HG02678 (cell line): ENCODE results near the gene HAND2.

Experiments used
- ATAC-seq: cut with Tn5 transposase; IDR thresholded peaks from one replicate; pipeline ENCODE4 v1.9.1; 2021; ENCODE audit warnings: mild to moderate bottlenecking, moderate library complexity; ENCODE audit not compliant: unreplicated experiment

HAND2 gene

DNA sequence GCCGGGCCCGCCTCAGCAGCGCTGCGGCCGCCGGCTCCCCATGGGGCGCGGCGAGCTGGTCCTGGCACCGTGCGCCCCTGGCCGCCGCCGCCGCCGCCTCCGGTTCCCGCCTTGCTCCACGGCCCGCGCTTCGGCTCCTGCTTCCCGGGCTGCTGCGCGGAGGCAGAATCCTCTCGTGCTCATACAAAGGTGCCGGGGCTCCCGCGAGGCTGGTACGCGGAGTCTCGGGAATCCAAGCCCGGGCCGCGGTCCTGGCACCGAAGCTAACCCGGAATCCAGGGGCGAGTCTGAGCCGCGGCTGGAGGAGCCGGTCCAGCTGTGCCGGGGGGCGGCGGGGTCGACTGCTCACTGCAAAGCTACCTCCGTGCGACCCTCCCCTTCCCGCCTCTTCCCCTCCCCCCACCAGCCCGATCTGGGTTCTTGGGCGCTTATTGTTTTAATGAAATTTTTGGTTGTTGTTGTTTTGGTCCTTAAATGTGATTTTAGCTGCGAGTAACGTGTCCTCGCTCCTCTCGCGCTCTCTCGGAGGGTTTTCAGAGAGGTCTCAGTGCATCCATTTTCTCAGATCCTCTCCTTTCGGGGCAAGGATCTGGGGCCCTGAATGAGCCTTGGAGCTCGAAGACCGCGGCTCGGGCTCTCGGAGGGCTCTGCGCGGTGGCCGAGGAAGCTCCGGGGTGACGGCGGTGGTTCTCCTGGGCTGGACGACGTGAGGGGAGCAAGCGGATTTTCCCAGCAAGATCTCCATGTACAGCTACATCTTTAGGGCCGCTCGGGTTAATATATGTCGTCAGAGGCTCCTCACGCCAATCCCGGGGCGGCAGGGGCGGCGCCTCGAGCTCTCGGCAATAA, at the start of gene HAND2:
TSS of gene HAND2 (minus strand) at position 753 of the 849 bp plus-strand sequence. CDS start 940 bp downstream, outside the sequence.
- no peak for ATAC-seq

DNA sequence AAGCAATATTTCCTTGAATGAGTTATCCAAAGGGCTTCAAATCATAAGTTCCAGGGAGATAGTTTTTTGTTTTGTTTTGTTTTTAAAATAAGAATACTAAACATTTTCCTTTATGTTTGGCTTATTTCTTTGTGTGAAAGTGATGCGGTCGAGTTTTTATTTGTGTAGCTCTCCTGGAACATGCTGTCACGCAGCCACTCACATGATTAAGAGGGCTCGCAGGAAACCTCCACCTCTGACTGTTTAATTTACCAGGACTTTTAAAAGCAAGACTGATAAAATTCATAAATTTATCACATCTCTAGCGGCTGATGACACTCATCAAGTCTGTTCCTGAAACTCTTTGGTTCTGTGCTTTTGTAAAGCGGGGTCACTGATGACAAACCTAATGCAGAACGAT, 48.9 kb upstream of the HAND2 start:
- no peak for ATAC-seq

DNA sequence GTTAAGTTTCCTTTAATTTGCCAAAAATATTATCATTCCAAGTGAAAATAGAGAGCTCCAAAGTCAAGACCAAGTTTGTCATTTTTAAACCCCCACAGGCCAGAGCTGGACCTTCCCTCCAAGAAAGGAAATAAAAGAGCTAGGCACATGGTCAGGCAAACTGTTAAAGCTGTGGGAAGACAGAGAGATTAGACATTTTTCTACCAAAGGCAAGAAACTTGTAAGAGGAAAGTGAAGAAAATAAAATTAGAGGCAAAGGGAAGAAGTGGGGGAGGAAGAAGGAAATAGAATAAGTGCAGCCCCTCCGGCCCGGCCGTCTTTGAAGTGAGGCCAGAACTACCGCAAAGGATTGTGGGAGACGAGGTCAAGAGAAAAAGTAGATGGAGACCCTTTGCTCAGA, 47.9 kb upstream of the HAND2 start:
- no peak for ATAC-seq

DNA sequence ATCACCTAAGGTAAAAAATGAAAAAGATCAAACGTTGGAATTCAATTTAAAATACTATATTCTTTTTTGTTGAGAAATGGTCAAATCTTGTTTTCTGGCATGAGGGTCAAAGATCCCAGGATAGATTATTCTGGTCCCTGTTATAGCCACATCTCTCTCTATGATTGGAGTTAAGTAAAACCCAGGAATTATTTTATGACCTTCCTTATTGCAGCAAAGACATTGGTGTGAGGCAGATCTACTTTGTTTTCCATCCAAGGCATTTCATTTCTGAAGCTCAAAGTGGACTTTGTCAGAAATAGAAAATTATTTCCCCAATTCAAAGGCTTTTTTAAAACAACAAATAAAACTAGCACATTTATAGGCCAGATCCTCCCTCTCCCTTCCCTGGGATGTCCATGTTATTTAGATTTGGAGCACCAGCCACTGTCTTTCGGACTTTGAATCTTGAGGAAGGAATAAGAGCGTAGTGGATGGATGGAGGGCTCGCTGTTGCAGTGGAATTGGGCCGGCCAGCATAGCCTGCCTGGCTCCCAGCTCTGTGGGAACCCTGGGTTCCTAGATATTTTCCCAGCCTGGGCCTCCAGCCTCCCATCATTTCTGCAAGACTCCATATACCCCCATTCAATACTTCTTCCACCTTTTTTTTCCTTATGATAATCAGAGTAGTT, 45.6 kb upstream of the HAND2 start:
- no peak for ATAC-seq

DNA sequence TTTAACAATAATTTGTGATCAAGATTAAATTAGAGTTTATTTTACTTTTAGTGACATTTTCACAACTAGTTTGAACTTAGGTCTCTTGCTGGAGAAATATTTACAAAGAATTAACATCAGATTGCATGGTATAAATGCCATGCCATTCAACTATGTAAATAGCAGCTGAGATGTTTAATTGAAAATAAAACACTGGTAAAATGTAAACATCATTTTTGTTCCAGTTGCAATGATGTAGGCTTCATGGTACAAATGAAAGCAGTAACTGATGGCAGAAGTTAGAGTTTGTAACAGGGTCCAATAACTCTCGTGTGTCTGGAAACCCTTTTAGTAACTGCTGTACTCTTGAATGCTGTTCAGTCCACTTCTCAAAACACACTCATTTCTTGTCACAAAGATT, 43.7 kb upstream of the HAND2 start:
- ATAC-seq = no peak

DNA sequence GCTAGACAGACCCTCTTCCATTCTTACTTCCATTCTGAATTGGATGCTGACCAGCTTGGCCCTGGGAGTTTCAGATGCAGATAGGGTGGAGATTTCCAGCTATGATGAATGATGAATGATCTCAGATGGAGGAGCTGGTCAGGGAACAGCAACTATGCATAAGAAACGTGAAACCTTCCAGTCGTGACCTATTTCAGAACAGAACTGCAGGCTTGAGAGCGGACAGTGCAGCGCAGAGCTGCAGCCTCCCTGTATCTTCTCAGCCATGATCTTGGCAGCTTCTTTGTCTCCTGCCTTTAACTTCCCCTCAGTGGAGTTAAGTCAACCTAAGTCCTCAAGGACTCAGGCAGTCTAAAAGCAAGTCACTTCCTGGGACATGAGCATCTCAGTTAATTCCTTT, 43.3 kb upstream of the HAND2 start:
- ATAC-seq = no peak

DNA sequence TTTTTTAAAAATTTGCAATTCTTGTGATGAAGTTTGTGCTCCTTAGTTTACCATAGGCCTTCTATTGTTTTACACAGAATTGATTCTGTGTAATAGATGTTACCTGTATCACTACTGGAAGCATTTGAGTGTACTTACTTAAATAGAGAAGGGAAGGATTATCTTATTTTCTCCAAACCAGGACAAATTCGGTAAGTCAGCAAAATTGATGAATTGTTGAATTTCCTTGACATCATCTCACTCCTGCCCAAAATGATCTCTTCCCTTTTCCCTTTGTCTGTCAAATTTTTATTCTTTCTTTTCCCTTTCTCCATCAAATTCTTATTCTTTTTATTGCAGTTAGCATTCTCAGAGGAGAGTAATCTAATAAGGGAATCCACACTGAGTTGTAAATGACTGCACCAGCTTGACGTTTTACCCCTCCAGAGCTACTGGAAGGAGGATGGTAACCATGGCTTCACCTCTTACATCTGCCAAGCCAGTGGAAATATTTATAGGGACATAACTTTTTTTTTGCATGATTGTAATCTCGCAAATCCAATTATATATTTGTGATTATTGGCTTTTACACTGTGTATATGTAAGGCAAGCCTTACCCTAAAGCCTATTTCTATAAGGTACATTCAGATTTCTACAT, 42.6 kb upstream of the HAND2 start:
- ATAC-seq = no peak

DNA sequence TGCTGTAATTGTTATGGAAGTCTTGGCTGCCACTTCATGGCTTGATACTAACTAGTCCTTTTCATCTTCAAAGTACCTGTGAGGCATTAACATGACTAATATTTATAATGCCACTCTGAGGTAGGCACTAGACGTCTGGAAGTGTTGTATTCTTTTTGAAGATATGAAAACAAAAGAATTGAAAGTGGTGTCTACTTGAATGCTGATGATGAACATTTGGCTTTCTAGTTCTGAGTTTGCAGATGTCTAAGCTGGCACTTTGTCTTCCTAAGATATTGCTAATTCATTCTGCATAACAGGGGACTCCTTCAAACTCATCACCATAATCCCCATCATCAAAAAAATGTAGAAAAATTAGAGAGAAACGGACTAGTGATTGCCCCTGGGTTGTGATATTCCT, 41.6 kb upstream of the HAND2 start:
- ATAC-seq = no peak

DNA sequence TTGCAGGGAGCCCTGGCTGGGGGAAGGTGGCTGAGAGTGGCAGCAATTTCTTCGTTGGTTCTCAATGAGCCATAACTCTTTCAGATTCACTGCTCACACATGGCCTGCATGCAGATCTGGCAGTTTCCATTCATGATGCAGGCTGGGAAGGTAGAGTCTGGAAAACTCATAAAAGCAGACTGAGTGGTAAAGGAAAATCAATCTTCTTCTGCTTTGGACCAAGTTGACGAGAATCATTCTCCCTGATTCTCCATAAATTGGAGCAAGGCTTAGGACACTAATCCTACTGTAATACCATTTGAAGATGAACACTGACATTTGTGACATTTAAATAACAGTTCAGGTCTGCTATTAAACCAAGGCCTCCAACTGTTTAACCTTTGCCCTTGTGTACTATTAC, 35.3 kb upstream of the HAND2 start:
- ATAC-seq = no peak

DNA sequence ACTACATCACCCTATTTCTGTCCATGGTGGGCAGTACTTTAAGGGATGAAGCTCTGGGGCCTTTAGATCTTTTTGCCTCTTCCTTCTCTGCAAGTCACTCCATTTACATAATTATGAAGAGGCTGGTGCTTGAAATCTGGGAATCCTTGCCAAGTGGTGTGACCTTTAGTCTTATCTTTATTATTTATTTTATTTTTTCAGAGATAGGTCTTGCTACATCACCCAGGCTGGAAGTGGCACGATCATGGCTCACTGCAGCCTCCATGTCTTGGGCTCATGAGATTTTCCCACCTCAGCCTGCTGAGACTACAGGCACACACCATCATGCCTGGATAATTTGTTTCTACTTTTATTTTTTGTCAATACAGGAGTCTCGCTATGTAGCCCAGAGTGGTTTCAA, 34.4 kb upstream of the HAND2 start:
- ATAC-seq = no peak

DNA sequence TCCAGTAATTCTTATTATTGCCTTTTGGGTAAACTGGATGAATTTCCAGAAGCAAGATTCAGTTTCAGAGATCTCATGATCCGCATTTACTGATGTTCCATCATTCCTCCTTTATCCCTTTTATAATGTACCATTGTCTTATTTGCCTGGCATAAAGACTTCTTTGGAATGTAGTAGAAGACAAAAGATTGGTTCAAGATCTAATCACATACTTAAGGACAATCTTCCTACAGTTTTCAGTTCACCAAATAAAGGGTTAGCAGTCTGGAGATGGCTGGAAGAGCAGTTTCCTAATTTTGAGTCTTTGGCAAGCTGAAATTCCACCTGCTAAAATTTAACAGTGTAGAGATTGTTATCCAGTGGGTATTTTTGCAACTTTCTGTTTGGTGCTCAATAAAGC, 30.9 kb upstream of the HAND2 start:
- no peak for ATAC-seq

DNA sequence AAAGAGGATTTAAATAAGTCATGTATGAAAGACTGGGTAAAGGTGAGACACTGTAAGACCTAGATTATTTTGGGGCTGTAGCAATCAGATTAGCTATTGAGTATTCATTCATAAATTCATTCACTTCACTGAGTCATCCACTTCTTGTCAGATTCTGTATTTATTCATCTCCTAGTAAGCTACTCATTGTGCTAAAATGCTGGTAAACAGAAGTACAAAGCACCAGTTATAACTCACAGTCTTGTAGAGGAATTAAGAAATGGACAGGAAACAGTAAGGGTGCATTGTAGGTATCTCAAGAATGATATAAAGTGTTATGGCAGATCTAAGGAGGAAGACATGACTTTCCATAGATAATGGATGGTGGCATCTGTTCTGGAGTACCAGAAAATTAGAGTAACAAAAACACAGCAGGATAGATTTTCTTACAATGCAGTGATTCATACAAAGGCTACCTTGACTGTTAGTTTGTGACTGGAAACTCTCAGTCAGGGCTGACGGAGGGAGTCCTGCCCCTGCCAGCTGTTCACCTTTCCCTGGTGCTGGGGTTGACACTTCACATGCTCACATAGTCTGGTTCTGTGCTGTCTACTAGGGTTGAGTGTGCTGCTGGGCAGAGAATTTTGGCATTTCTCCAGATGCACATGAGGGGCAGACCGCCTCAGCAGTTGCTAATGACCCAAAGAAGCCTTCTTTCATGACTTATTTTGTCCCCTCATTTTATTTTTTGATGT, 26.5 kb upstream of the HAND2 start:
- no peak for ATAC-seq

DNA sequence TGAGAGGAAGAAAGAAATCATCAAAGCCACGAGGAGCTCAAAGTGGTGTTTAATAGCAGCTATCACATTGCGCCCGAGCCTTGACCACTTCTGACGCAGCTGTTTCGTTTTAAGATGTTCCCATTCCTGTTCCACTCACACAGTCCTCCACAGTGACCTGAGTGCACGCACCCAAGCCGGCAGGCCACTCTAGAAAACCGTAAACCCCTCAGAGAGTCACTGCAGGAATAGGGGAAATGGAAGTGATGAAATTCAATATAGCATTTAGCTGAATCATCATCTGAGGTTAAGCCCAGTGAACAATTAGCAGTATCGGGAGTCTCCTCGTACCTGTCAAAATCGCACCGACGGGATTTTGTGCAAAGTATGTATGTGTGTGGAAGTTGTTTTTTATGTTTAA, 17.9 kb upstream of the HAND2 start:
- no peak for ATAC-seq

DNA sequence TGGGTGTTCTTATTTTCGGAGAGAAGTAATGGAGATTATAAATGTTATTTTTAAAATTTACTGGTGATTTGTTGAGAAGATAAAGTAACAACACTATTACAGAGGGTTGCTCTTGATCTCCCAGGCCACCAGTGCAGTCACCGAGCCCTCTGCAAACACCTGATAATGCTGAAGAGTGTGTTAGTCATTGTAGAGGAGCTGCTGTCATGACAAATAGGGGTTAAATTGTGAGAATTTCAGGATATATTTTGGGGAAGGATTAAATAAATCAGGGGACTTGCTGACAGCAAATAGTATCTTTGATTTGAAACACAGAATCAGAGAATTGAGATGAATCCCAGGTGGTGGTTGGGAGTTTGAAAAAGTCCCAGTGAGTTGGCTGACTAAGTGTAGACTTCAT, 16.7 kb upstream of the HAND2 start:
- ATAC-seq = no peak

DNA sequence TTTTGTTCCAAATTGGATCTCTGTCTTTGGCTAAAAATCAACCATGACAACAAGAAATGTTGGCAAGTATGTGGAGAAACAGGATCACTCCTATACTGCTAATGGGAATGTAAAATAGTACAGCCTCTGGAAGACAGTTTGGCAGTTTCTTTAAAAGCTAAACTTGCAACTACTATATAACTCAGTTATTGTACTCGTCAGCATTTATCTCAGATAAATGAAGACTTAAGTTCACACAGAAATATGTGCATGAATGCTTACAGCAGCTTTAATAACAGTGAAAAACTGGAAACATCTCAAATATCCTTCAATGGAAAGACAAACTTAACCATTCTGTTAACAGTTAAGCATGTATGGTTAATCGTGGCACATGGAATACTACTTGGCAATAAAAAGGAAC, 15.4 kb upstream of the HAND2 start:
- ATAC-seq = no peak

DNA sequence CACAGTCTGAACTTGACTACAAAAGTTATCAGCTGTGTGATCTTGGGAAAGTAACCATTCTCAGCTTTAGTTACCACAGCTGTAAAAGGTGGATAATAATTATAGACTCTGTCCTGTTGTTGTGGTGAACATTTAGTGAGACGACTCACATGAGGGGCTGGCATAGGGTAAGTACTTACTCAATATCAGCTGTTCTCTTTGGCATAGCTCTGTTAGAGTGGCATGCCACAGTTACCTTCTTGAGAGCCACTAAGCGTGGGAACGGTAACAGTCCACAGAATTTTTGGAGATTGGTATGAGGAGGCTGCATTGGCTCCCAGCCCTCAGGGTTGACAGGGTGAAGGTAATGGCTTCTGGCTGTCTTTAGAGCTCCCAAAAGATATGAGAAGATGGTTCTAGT, 13.2 kb upstream of the HAND2 start:
- no peak for ATAC-seq

DNA sequence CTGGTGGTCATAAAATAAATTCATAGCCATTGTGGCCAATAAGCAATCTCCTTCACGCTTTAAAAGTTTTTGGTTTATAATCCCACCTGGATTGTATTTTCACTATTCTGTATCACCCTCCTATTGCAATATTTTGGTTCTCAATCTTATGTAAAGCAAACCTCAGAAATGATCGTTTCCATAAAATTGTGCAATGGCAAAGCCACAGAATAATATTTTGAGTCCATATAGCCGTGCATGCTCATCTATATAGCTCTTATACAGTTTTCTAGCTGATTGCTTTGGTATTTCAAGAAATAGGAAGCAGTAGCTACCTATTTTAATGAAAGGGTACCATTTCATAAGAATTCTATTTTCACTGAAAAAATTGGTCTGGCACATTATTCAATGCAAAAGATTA, 10.0 kb upstream of the HAND2 start:
- ATAC-seq = no peak

DNA sequence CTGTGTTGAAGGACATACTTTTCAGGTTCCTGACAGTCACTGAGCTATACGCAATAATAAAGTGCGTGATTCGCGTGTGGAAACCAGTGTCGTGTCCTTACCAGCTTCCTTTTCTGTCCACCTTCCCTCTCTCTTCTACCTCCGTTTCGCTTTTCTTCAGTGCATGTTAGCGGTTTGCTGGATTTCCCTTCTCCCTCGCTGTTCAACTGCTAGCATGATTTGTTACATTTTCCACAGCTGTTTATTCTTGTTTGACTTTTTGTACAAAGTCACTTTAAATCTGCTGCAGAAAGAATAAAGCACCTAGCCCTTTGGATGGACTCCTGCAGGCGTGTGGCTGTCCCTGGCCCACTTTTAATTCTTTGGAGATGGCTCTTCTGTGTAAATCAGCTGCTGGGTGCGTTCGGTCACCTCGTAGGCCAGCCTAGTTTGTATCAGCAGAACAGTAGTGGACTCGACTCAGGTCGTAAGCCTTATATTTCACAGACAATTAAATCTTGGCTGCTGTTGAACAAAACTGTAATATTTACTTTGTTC, 8.9 kb upstream of the HAND2 start:
- no peak for ATAC-seq

DNA sequence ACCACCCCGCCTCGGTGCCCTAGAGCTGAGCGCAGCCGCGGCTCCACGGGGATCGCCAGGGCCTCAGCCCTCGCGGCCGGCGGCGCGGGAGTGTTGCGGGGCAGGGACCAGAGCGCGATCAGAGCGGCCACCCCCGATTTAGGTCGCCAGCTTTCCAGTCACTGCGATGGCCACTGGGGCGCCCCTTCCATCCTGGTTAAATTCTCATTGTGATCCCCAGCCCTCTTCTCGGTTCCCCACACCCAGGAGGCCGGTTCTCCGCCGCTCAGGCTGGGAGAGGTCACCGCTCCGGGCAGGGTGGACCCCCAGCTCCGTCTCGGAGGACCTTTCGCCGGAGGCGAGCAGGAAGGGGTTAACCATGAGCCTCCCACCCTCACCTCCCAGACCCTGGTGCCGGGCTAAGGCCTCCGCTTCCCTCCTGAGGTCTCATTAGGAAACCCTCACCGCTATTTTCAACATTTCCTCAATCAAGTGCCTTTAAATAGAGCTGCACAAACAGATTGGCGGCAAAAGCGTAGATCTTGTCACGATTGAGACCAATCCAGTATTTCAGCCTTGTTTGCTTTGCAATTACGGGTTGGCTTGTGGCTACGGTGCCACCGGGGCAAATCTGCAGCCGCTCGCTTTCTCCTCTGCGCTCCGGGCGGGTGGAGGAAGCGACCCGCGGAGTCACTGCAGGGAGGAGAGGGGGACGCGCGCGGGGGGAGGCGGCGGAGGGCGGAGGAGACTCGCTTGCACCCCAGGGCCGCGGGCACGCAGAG, 8.3 kb upstream of the HAND2 start:
- no peak for ATAC-seq

DNA sequence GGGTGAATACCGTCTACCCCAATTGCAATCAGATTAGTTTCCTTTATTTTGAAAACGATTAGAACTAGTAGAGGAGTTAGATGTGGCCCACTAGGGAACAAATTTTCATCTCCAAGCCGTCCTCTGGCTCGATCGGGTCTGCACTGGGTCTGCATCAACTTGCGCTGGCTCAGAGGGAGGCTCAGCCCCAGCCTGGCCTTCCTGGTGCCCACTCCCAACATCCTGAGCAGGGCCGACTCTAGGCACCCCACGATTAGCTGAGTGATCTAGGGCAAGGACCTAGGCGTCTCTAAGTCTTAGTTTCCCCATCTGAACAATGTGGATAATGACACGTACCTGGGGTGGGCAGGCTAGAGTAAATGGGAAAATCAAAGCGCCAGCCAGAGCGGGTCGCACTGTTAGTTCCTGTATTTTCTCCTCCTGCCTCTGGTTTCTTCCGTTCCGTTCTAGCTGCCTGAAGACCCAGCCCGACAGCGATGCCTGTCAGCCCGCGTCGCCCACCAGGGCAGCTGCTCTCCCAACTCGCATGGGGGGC, 7.7 kb upstream of the HAND2 start:
- ATAC-seq = no peak
